HepG2 (cell line): ENCODE measurements around the gene ACER2. TPM values are rescaled to one million over a fixed set of nuclear protein-coding genes. Genes with fewer than 3 reads are reported as not detected.
A peak's percentile ranks its signal among the peaks of the same experiment; 100 is the strongest.

ENCODE experiments used
- CCAR2 ChIP-seq: fragments of 200-400 bp; formaldehyde crosslinking; optimal IDR thresholded peaks from 2 replicates; pipeline ENCODE3; 2018; ENCODE audit warnings: low read depth, mild to moderate bottlenecking, low read length, moderate library complexity
- FOXO4 ChIP-seq: sonication (generic); formaldehyde crosslinking; conservative IDR thresholded peaks from 2 replicates; pipeline ENCODE4 v1.8.1; 2023; ENCODE audit warnings: missing genetic modification reagents
- LCORL ChIP-seq, 2 experiments: fragments of 450-650 bp in 1 of 2; sonication (generic) in 1 of 2; formaldehyde crosslinking in 1 of 2; IDR thresholded peaks; 2 replicates each; pipeline versions ENCODE4 v1.5.0 to v1.6.1; 2017 to 2020; ENCODE audit warnings: antibody characterized with exemption in 1 of 2, missing genetic modification reagents in 1 of 2
- MBNL3 ChIP-seq: fragments of 250-450 bp; sonication (Bioruptor Pico); conservative IDR thresholded peaks from 2 replicates; pipeline ENCODE4 v1.8.0; 2022; ENCODE audit warnings: mild to moderate bottlenecking, inconsistent platforms
- RXRB ChIP-seq: IDR thresholded peaks from 2 replicates; pipeline ENCODE4 v1.6.1; 2016; ENCODE audit warnings: borderline replicate concordance, missing genetic modification reagents, missing compliant biosample characterization
- SAP130 ChIP-seq: IDR thresholded peaks from 2 replicates; pipeline ENCODE4 v1.6.1; 2016; ENCODE audit warnings: low read depth
- SIN3A ChIP-seq: IDR thresholded peaks from 2 replicates; pipeline ENCODE4 v1.6.1; 2011; ENCODE audit warnings: low read depth, mild to moderate bottlenecking, control low read depth, low read length, borderline replicate concordance
- SMARCC2 ChIP-seq: fragments of 450-650 bp; IDR thresholded peaks from 2 replicates; pipeline ENCODE4 v1.6.1; 2017; ENCODE audit warnings: antibody characterized with exemption, mild to moderate bottlenecking
- SPEN ChIP-seq: sonication (generic); formaldehyde crosslinking; IDR thresholded peaks from 2 replicates; pipeline ENCODE4 v1.5.1; 2020; ENCODE audit warnings: low read depth, mild to moderate bottlenecking, missing genetic modification reagents
- TFAP4 ChIP-seq: sonication (generic); IDR thresholded peaks from 2 replicates; pipeline ENCODE4 v1.6.1; 2016; ENCODE audit warnings: low read depth, borderline replicate concordance
- TFDP1 ChIP-seq: IDR thresholded peaks from 2 replicates; pipeline ENCODE4 v1.6.1; 2016; ENCODE audit warnings: missing compliant biosample characterization, missing genetic modification reagents, borderline replicate concordance
- YY1 ChIP-seq: IDR thresholded peaks from 2 replicates; pipeline ENCODE4 v1.6.1; 2011; ENCODE audit warnings: low read length, low read depth, moderate library complexity, mild to moderate bottlenecking; ENCODE audit not compliant: insufficient read depth, insufficient replicate concordance
- ZBTB3 ChIP-seq: sonication (generic); formaldehyde crosslinking; IDR thresholded peaks from 2 replicates; pipeline ENCODE4 v1.4.0; 2020; ENCODE audit warnings: low read depth, mild to moderate bottlenecking, moderate library complexity, missing genetic modification reagents, borderline replicate concordance
- ZNF256 ChIP-seq: sonication (generic); formaldehyde crosslinking; conservative IDR thresholded peaks from 2 replicates; pipeline ENCODE4 v1.4.0; 2020; ENCODE audit warnings: missing genetic modification reagents
- ZNF335 ChIP-seq: sonication (generic); formaldehyde crosslinking; IDR thresholded peaks from 2 replicates; pipeline ENCODE4 v1.4.0; 2020; ENCODE audit warnings: missing genetic modification reagents
- ZNF484 ChIP-seq: sonication (generic); formaldehyde crosslinking; IDR thresholded peaks from 2 replicates; pipeline ENCODE4 v1.5.1; 2020; ENCODE audit warnings: mild to moderate bottlenecking, low read depth, missing genetic modification reagents, borderline replicate concordance
- ZNF782 ChIP-seq: sonication (generic); formaldehyde crosslinking; IDR thresholded peaks from 2 replicates; pipeline ENCODE4 v1.4.0; 2020; ENCODE audit warnings: missing genetic modification reagents, mild to moderate bottlenecking, borderline replicate concordance
- ZNF784 ChIP-seq: sonication (generic); formaldehyde crosslinking; IDR thresholded peaks from 2 replicates; pipeline ENCODE4 v1.5.1; 2020; ENCODE audit warnings: missing genetic modification reagents, mild to moderate bottlenecking, borderline replicate concordance
- ZNF788 ChIP-seq: sonication (generic); formaldehyde crosslinking; IDR thresholded peaks from 2 replicates; pipeline ENCODE4 v1.5.0; 2020; ENCODE audit warnings: mild to moderate bottlenecking, missing genetic modification reagents, borderline replicate concordance
- ZNF83 ChIP-seq: sonication (generic); formaldehyde crosslinking; IDR thresholded peaks from 2 replicates; pipeline ENCODE4 v1.4.0; 2020; ENCODE audit warnings: missing genetic modification reagents, mild to moderate bottlenecking, borderline replicate concordance
- polyA plus RNA-seq, 8 experiments: library from polyadenylated mRNA; depleted of rRNA in 3 of 8; stranded (reverse) in 7 of 8; unstranded in 1 of 8; fragments of >200 nt; fragmentation: Illumina TruSeq in 4 of 8; extraction: Trizol in 4 of 8; gene quantifications; 2 replicates each; pipeline versions ENCODE4 v1.2.1 to v1.2.3, GENCODE V29; 2011 to 2016; ENCODE audit warnings: low read depth in 4 of 8, missing spikeins in 1 of 8, mixed read lengths in 1 of 8; ENCODE audit not compliant: insufficient read depth in 1 of 8
- total RNA-seq, 5 experiments: library from RNA; depleted of rRNA; stranded (reverse); fragments of >200 nt; fragmentation: Illumina TruSeq; extraction: Trizol; gene quantifications; 2 replicates each; pipeline ENCODE4 v1.2.3, GENCODE V29; 2016; ENCODE audit warnings: low read depth in 1 of 5
- TF ChIP-seq, protein P1 (sequence below): sonication (generic); formaldehyde crosslinking; IDR thresholded peaks from 2 replicates; pipeline ENCODE4 v1.4.0; 2020; ENCODE audit warnings: missing genetic modification reagents, low read depth, mild to moderate bottlenecking, borderline replicate concordance
- TF ChIP-seq, protein P2 (sequence below): IDR thresholded peaks from 2 replicates; pipeline ENCODE4 v1.6.1; 2016; ENCODE audit warnings: control low read depth
- TF ChIP-seq, protein P3 (sequence below): IDR thresholded peaks from 2 replicates; pipeline ENCODE4 v1.6.1; 2016; ENCODE audit warnings: missing compliant biosample characterization, missing genetic modification reagents, borderline replicate concordance

ACER2 gene
- total and polyA plus RNA-seq, 2 of the 13 experiments (the other 11 are each of a cell fraction or from before 2014, with no cell fraction given) = 1.9 to 3.4 TPM

DNA sequence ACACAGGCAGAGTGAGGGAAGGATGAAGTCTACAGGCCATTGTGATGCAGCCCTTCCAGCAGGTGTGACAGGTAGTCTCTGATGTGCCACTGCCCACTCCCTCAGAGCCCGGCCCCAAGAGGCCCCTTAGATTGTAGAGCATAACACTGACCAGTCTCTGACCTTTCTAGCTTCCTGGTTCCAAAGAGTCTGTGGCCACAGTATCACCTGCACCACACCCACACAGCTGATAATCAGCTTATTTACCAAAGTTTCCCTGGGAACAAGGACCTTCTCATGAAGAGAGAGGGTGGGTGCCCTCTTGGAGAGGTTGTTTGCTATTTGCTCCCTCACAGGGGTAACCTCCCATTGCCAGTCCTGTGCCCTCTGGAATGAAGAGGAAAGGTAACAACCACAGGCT is 11.0 kb upstream of the ACER2 start (continued):
- TF ChIP-seq ZBTB3 (CRISPR knock-in tag) (no peak), SPEN (no peak), ZNF335 (CRISPR knock-in tag) (no peak), ZNF784 (CRISPR knock-in tag) (no peak), ZNF782 (no peak), ZNF83 (CRISPR knock-in tag) (no peak), CCAR2 (no peak), TFAP4 (peak; percentile 78), FOXO4 (CRISPR knock-in tag) (no peak), RXRB (CRISPR knock-in tag) (no peak), YY1 (no peak), ZNF788 (no peak), ZNF256 (no peak), MBNL3 (CRISPR knock-in tag) (no peak), SIN3A (no peak), SMARCC2 (no peak), LCORL (IDR thresholded peaks at IDR 0.05) (no peak), LCORL (CRISPR knock-in tag; IDR thresholded peaks at IDR 0.05) (no peak), SAP130 (peak; percentile 35; the same call in 1 of the 2 replicates), ZNF484 (CRISPR knock-in tag) (no peak), TFDP1 (no peak)
- TF ChIP-seq, protein P1, sequence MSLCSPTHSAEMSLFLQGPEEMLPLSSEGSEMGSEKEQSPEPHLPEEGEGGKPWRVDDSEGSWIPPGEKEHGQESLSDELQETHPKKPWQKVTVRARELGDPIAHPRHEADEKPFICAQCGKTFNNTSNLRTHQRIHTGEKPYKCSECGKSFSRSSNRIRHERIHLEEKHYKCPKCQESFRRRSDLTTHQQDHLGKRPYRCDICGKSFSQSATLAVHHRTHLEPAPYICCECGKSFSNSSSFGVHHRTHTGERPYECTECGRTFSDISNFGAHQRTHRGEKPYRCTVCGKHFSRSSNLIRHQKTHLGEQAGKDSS (CRISPR knock-in tag) = no peak
- TF ChIP-seq, protein P2, sequence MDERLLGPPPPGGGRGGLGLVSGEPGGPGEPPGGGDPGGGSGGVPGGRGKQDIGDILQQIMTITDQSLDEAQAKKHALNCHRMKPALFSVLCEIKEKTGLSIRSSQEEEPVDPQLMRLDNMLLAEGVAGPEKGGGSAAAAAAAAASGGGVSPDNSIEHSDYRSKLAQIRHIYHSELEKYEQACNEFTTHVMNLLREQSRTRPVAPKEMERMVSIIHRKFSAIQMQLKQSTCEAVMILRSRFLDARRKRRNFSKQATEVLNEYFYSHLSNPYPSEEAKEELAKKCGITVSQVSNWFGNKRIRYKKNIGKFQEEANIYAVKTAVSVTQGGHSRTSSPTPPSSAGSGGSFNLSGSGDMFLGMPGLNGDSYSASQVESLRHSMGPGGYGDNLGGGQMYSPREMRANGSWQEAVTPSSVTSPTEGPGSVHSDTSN (CRISPR knock-in tag) = no peak
- TF ChIP-seq, protein P3, sequence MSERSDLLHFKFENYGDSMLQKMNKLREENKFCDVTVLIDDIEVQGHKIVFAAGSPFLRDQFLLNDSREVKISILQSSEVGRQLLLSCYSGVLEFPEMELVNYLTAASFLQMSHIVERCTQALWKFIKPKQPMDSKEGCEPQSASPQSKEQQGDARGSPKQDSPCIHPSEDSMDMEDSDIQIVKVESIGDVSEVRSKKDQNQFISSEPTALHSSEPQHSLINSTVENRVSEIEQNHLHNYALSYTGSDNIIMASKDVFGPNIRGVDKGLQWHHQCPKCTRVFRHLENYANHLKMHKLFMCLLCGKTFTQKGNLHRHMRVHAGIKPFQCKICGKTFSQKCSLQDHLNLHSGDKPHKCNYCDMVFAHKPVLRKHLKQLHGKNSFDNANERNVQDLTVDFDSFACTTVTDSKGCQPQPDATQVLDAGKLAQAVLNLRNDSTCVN (CRISPR knock-in tag) = no peak
